Breast epithelium (tissue), 4 donors: Measurements from ENCODE around the gene SNAI3. TPM values are rescaled to one million over a fixed set of nuclear protein-coding genes. Genes with fewer than 3 reads are reported as not detected.
A peak's percentile ranks its signal among the peaks of the same experiment; 100 is the strongest.

ENCODE experiments used
- DNase-seq, 2 donors: peaks; one replicate each; pipeline ENCODE4 v3.0.0-alpha.2; 2019; ENCODE audit warnings: low spot score in 2 of 2
- H3K27ac ChIP-seq, 2 donors: fragments of 200-600 bp; sonication (generic) in 1 of 2; one replicate each; pipeline ENCODE4 v1.5.1; 2016 to 2019; ENCODE audit warnings: mild to moderate bottlenecking in 1 of 2
- H3K27me3 ChIP-seq, 2 donors: fragments of 200-600 bp; sonication (generic) in 1 of 2; one replicate each; pipeline versions ENCODE4 v1.5.1 to v1.6.0; 2017 to 2019; ENCODE audit warnings: control low read depth in 1 of 2, mild to moderate bottlenecking in 1 of 2
- H3K36me3 ChIP-seq: fragments of 200-600 bp; one replicate; pipeline ENCODE4 v1.5.1; 2019
- H3K4me1 ChIP-seq, 2 donors: fragments of 200-600 bp; sonication (generic); one replicate each; pipeline ENCODE4 v1.5.1; 2016 to 2019; ENCODE audit warnings: control low read depth in 1 of 2
- H3K4me3 ChIP-seq, 3 donors: fragments of 200-600 bp; sonication (generic); 1 replicate in 2 of 3; 2 replicates in 1 of 3; pipeline ENCODE4 v1.5.1; 2016 to 2019; ENCODE audit warnings: mild to moderate bottlenecking in 3 of 3, moderate library complexity in 2 of 3
- H3K9me3 ChIP-seq, 2 donors: fragments of 200-600 bp; sonication (generic) in 1 of 2; one replicate each; pipeline ENCODE4 v1.5.1; 2016 to 2019; ENCODE audit warnings: control low read depth in 1 of 2
- POLR2A ChIP-seq: fragments of 450-650 bp; IDR thresholded peaks from one replicate; pipeline ENCODE4 v1.6.1; 2016; ENCODE audit warnings: antibody characterized with exemption, mild to moderate bottlenecking, moderate library complexity
- POLR2AphosphoS5 ChIP-seq, 3 donors: sonication (generic); formaldehyde crosslinking; IDR thresholded peaks; one replicate each; pipeline ENCODE4 v1.6.1; 2017; ENCODE audit warnings: antibody characterized with exemption in 3 of 3
- intact Hi-C: fragments of 100-400 bp; cut with DNase I; formaldehyde crosslinking; loops from one replicate; pipeline ENCODE4 v1.15.1; 2023; ENCODE audit warnings: low total_unique reads
- total RNA-seq, 3 donors: library from RNA; depleted of rRNA; stranded (reverse); fragments of >200 nt; gene quantifications; one replicate each; pipeline ENCODE4 v1.1.0, GENCODE V29; 2016
- TF ChIP-seq, protein P1 (sequence below), 3 donors: fragments of 450-650 bp; IDR thresholded peaks; one replicate each; pipeline ENCODE4 v1.5.1; 2016 to 2017; ENCODE audit warnings: antibody characterized with exemption in 3 of 3, mild to moderate bottlenecking in 3 of 3, moderate library complexity in 3 of 3

Gene SNAI3
- total RNA-seq, 3 donors from 2014 or later, result 0.66 to 0.96 (median 0.73) TPM

DNA sequence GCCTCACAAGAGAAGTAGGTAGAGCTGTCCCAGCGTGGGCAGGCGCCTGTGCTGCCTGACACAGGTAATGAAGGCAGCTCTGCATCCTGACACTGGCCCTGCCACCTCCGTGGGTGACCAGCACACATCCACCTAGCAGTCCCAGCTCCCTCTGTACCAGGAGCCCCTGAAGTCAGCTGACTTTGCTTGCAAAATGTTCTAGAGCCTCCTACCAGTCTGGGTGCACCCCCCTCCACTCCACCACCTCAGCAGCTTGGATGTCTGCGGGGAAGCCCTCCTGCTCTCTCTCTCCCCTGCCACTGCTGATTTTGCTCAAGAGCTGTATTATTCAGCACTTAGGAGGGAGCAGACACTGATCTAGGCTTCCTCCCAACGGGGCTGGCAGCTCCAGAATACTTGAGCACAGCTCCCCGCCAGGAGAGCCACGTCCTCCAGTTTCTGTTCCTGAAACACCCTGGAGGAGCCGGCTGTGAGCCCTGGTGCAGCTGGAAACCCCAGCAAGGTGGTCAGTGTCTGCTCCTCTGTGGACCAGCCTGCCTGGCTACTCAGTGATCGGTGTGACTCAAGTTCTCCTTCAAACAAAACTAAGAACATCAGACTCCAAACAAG is 18.9 kb upstream of the SNAI3 start:
- no peak for TF ChIP-seq POLR2AphosphoS5 (IDR thresholded peaks at IDR 0.05)
- TF ChIP-seq, protein P1, sequence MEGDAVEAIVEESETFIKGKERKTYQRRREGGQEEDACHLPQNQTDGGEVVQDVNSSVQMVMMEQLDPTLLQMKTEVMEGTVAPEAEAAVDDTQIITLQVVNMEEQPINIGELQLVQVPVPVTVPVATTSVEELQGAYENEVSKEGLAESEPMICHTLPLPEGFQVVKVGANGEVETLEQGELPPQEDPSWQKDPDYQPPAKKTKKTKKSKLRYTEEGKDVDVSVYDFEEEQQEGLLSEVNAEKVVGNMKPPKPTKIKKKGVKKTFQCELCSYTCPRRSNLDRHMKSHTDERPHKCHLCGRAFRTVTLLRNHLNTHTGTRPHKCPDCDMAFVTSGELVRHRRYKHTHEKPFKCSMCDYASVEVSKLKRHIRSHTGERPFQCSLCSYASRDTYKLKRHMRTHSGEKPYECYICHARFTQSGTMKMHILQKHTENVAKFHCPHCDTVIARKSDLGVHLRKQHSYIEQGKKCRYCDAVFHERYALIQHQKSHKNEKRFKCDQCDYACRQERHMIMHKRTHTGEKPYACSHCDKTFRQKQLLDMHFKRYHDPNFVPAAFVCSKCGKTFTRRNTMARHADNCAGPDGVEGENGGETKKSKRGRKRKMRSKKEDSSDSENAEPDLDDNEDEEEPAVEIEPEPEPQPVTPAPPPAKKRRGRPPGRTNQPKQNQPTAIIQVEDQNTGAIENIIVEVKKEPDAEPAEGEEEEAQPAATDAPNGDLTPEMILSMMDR (IDR thresholded peaks at IDR 0.05), result no peak
- no peak for TF ChIP-seq POLR2A
- H3K27me3 ChIP-seq, result no peaks in the 10 kb centered on the region
- no peak for DNase-seq
- no peaks in the 10 kb centered on the region for H3K36me3 ChIP-seq
- H3K9me3 ChIP-seq, result no peaks in the 10 kb centered on the region
- peak overlapping the region; percentile 91 to 99 (median 99) for H3K4me3 ChIP-seq
- peaks cover 13 to 14% of the 10 kb centered on the region in 2 donors for H3K4me1 ChIP-seq
- H3K27ac ChIP-seq, result peak overlapping the region; percentile 86 to 87
- intact Hi-C loops, result loop anchor here (10.0 kb wide), 1 partner anchor 710 kb away; no protein-coding TSS in a partner anchor

GRCh38 chr16:88703486-88704309 is 17.4 kb upstream of the SNAI3 start:
- Histone ChIP-seq H3K4me1 (peaks cover 13 to 14% of the 10 kb centered on the region in 2 donors), H3K4me3 (peak overlapping the region in 2 of 3 donors; percentile 7 to 41), H3K9me3 (no peaks in the 10 kb centered on the region), H3K27ac (peak overlapping the region in 1 of 2 donors; percentile 69), H3K27me3 (no peaks in the 10 kb centered on the region), H3K36me3 (no peaks in the 10 kb centered on the region)
- DNase-seq, result peak in 1 of 2 donors; percentile 37
- intact Hi-C loops, result loop anchor here (10.0 kb wide), 1 partner anchor 711 kb away; no protein-coding TSS in a partner anchor
- TF ChIP-seq POLR2AphosphoS5 (IDR thresholded peaks at IDR 0.05) (no peak), POLR2A (no peak)
- TF ChIP-seq, protein P1 (IDR thresholded peaks at IDR 0.05), result no peak

- DNase-seq, result no peak
- no peak for TF ChIP-seq POLR2AphosphoS5 (IDR thresholded peaks at IDR 0.05)
- Histone ChIP-seq H3K4me3 (peak overlapping the region in 2 of 3 donors; percentile 7 to 41), H3K9me3 (no peaks in the 10 kb centered on the region), H3K27ac (peak overlapping the region in 1 of 2 donors; percentile 79), H3K36me3 (no peaks in the 10 kb centered on the region), H3K27me3 (no peaks in the 10 kb centered on the region), H3K4me1 (peaks cover 13 to 14% of the 10 kb centered on the region in 2 donors)
- intact Hi-C loops, result loop anchor here (10.0 kb wide), 1 partner anchor 712 kb away; no protein-coding TSS in a partner anchor
Observed at GRCh38 chr16:88702371-88703210, 16.3 kb upstream of the SNAI3 start.

GRCh38 chr16:88701581-88702370 is 15.5 kb upstream of the SNAI3 start:
- TF ChIP-seq POLR2AphosphoS5 (IDR thresholded peaks at IDR 0.05) (no peak), POLR2A (no peak)
- TF ChIP-seq, protein P1 (IDR thresholded peaks at IDR 0.05), result no peak
- no peak for DNase-seq
- intact Hi-C loops, result loop anchor here (10.0 kb wide), 1 partner anchor 713 kb away; no protein-coding TSS in a partner anchor
- Histone ChIP-seq H3K9me3 (no peaks in the 10 kb centered on the region), H3K27me3 (no peaks in the 10 kb centered on the region), H3K4me1 (peaks cover 7% of the 10 kb centered on the region in 2 donors), H3K4me3 (peak overlapping the region in 2 of 3 donors; percentile 11 to 39), H3K27ac (peak overlapping the region; percentile 25 to 79), H3K36me3 (no peaks in the 10 kb centered on the region)
